Fibroblast of pulmonary artery (primary cell): Measurements from ENCODE around the gene CPT1C.

Experiments
- DNase-seq: peaks from one replicate; pipeline ENCODE4 v3.0.0-alpha.2; 2010; ENCODE audit warnings: low read depth
- H3K4me3 ChIP-seq: replicated peaks from 2 replicates; pipeline ENCODE4 v1.5.1; 2011; ENCODE audit warnings: low read depth, mild to moderate bottlenecking, control low read depth, low read length, moderate library complexity
- CTCF ChIP-seq: IDR thresholded peaks from 2 replicates; pipeline ENCODE4 v1.5.1; 2011; ENCODE audit warnings: mild to moderate bottlenecking, control low read depth, low read length, inconsistent platforms; ENCODE audit errors: missing control alignments

CPT1C gene

GRCh38 chr19:49727217-49728030 lies 36.5 kb downstream of the CPT1C start:
- no peak overlapping the region for H3K4me3 ChIP-seq
- DNase-seq, result peak; percentile 77
- no peak for TF ChIP-seq CTCF

DNA sequence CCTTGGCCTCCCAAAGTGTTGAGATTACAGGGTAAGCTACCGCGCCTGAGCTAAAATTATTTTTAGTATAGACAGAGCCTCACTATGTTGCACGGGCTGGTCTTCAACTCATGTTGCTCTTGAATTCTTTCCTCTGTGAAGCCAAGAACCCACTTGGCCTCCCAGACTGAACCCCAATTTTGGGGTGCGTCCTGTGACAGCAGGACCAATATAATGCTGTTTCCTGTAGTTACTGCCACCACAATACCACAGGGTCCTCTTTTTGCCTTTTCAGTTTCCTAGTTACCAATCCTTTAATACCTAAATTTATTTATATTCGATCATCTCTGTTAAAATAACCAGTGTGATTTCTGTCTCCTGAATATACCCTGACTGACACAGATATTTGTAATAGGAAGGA lies 39.2 kb downstream of the CPT1C start:
- no peak for TF ChIP-seq CTCF
- no peak for DNase-seq
- H3K4me3 ChIP-seq, result no peak overlapping the region

- H3K4me3 ChIP-seq, result no peak overlapping the region
- no peak for DNase-seq
- no peak for TF ChIP-seq CTCF
Observed at GRCh38 chr19:49738268-49738667, 47.4 kb downstream of the CPT1C start.

DNA sequence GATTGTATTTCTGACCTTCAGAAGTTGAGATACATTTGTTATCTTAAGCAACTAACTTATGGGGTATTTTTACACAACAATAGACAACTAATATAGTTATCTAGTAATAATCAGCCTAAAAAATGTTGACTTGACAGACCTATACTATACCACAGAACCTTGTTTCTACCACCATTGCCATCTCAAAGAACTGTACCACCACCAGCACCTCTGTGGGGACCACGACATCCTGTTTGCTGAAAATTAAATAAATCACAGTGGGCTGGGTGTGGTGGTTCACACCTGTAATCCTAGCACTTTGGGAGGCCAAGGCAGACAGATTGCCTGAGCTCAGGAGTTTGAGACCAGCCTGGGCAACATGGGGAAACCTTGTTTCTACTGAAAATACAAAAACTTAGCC lies 48.2 kb downstream of the CPT1C start:
- TF ChIP-seq CTCF, result no peak
- H3K4me3 ChIP-seq, result no peak overlapping the region
- DNase-seq, result no peak

DNA sequence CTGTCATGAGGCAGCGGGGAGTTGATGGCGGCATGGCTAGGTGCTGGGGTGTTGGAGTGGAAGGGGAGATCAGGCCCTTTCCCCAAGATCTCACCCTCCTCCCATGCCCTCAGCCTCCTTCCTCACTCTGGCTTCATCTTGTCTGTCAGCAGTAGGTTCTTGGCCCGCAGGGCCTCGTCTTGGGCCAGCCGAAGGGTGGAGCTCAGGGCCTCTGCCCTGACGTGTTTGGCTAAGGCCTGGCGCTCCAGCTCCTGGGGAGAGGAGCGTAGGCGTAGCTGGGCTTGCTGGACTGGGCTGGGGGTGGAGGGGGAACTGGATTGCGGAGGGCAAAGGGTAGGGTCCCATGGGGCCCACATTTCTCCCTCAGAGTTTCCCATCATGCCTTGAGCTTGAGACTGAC lies 49.0 kb downstream of the CPT1C start:
- no peak for TF ChIP-seq CTCF
- no peak for DNase-seq
- H3K4me3 ChIP-seq, result no peak overlapping the region

DNA sequence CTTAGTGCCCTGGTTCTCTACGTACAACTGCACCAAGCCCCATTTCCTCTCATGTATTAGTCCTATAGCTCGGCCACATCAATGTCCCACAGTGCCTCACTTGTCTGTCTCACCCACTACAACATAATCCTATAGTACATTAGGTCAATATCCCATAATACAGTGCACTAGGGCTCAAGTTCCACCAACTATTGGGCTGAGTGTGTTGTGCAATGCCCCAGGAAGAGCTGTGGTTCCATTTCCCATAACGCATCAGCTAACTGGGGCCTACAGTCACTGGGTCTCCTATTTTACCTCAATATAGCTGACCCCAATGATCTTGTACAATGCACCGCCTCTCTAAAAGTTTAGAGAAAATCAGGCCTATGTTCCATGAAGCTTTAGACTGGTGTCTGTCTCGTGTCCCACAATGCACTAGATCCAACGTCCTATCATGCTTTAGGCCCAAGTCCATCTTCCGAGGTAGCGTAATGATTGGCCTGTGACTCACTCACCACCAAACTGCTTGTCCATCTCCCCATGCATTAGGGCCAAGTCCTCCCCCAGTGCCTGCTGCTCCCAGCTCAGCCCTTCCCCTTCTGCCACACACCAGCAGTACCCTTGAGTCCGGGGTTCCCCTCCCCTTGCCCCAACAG lies 50.4 kb downstream of the CPT1C start:
- DNase-seq, result no peak
- no peak for TF ChIP-seq CTCF
- H3K4me3 ChIP-seq, result no peak overlapping the region

DNA sequence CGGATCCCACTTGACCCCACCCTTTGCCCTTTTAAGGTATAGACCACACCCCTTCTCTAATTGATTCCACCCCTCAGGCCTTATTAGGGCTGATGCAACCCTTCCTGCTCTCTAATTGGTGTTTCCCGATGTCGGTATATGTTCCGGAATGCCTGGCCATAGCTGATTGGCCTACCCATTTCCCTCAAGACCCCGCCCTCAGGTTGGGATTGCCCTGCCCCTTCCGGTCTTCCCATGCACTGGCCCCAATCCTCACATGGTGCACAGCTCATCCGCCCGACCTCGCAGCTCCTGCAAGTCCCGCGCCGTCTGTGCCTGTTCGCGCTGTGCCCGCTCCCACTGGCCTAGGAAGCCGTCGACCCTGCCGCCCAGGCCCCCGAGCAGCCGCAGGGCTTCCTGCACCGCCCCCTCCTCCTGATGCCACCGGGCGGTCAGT lies 54.0 kb downstream of the CPT1C start:
- no peak for TF ChIP-seq CTCF
- no peak overlapping the region for H3K4me3 ChIP-seq
- no peak for DNase-seq
